ENCODE data around the gene ACTN3.

GRCh38 chr11:66529655-66530054, 17.0 kb upstream of the ACTN3 start:
- TF ChIP-seq EZH2phosphoT487 (IDR thresholded peaks at IDR 0.05; ENCODE audit: borderline replicate concordance) = no peak
- TF ChIP-seq, protein P1, sequence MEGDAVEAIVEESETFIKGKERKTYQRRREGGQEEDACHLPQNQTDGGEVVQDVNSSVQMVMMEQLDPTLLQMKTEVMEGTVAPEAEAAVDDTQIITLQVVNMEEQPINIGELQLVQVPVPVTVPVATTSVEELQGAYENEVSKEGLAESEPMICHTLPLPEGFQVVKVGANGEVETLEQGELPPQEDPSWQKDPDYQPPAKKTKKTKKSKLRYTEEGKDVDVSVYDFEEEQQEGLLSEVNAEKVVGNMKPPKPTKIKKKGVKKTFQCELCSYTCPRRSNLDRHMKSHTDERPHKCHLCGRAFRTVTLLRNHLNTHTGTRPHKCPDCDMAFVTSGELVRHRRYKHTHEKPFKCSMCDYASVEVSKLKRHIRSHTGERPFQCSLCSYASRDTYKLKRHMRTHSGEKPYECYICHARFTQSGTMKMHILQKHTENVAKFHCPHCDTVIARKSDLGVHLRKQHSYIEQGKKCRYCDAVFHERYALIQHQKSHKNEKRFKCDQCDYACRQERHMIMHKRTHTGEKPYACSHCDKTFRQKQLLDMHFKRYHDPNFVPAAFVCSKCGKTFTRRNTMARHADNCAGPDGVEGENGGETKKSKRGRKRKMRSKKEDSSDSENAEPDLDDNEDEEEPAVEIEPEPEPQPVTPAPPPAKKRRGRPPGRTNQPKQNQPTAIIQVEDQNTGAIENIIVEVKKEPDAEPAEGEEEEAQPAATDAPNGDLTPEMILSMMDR (conservative IDR thresholded peaks at IDR 0.05; ENCODE audit: low read length) = no peak
